Gastroesophageal sphincter (tissue), 3 donors: ENCODE data around the gene EGFR.

ENCODE experiments used
- CTCF ChIP-seq, 4 experiments: fragments of 200-600 bp in 2 of 4; fragments of 450-650 bp in 2 of 4; sonication (generic) in 1 of 4; IDR thresholded peaks; one replicate each; pipeline ENCODE4 v1.5.1; 2017 to 2019; ENCODE audit warnings: antibody characterized with exemption in 4 of 4, mild to moderate bottlenecking in 2 of 4, moderate library complexity in 2 of 4
- POLR2A ChIP-seq, 2 donors: fragments of 450-650 bp; IDR thresholded peaks; one replicate each; pipeline ENCODE4 v1.6.1; 2017; ENCODE audit warnings: antibody characterized with exemption in 2 of 2, mild to moderate bottlenecking in 2 of 2, moderate library complexity in 1 of 2

- TF ChIP-seq CTCF (IDR thresholded peaks at IDR 0.05) = no peak
- no peak for TF ChIP-seq POLR2A (IDR thresholded peaks at IDR 0.05)
Measured at GRCh38 chr7:55046582-55047342, 27.9 kb downstream of the EGFR start.
